Peyer's patch (tissue), 4 donors: ENCODE measurements around the gene MYT1.

Experiments
- POLR2A ChIP-seq, 2 donors: fragments of 450-650 bp; IDR thresholded peaks; one replicate each; pipeline ENCODE4 v1.5.1; 2017; ENCODE audit warnings: antibody characterized with exemption in 2 of 2, mild to moderate bottlenecking in 2 of 2, moderate library complexity in 2 of 2
- TF ChIP-seq, protein P1 (sequence below), 6 experiments: fragments of 450-650 bp in 4 of 6; fragments of 200-600 bp in 2 of 6; sonication (generic) in 1 of 6; IDR thresholded peaks; one replicate each; pipeline ENCODE4 v1.5.1; 2017 to 2019; ENCODE audit warnings: antibody characterized with exemption in 6 of 6, mild to moderate bottlenecking in 3 of 6, moderate library complexity in 1 of 6

GRCh38 chr20:64176971-64177370, 12.7 kb downstream of the MYT1 start:
- TF ChIP-seq, protein P1, sequence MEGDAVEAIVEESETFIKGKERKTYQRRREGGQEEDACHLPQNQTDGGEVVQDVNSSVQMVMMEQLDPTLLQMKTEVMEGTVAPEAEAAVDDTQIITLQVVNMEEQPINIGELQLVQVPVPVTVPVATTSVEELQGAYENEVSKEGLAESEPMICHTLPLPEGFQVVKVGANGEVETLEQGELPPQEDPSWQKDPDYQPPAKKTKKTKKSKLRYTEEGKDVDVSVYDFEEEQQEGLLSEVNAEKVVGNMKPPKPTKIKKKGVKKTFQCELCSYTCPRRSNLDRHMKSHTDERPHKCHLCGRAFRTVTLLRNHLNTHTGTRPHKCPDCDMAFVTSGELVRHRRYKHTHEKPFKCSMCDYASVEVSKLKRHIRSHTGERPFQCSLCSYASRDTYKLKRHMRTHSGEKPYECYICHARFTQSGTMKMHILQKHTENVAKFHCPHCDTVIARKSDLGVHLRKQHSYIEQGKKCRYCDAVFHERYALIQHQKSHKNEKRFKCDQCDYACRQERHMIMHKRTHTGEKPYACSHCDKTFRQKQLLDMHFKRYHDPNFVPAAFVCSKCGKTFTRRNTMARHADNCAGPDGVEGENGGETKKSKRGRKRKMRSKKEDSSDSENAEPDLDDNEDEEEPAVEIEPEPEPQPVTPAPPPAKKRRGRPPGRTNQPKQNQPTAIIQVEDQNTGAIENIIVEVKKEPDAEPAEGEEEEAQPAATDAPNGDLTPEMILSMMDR (IDR thresholded peaks at IDR 0.05), result no peak
- no peak for TF ChIP-seq POLR2A (IDR thresholded peaks at IDR 0.05)
